NCI-H1694 (cell line): ENCODE results near the gene CKAP2L.
A peak's percentile ranks its signal among the peaks of the same experiment; 100 is the strongest.
"Not testable (repeated sequence)": the region's sequence is repeated elsewhere in the genome, so short reads cannot be mapped to it uniquely, and the experiment has no call there.

ENCODE experiments used
- DNase-seq: peaks from one replicate; lab custom pipeline; 2025; lab: John Stamatoyannopoulos, UW

Gene CKAP2L

GRCh38 chr2:112709703-112710102, 54.7 kb downstream of the CKAP2L start:
- DNase-seq: no peak

GRCh38 chr2:112708968-112709367, 55.4 kb downstream of the CKAP2L start:
- DNase-seq: no peak

- DNase-seq: not testable (repeated sequence)
Measured at GRCh38 chr2:112706947-112707346, 57.5 kb downstream of the CKAP2L start.

GRCh38 chr2:112706170-112706664, 58.2 kb downstream of the CKAP2L start:
- no peak for DNase-seq

DNA sequence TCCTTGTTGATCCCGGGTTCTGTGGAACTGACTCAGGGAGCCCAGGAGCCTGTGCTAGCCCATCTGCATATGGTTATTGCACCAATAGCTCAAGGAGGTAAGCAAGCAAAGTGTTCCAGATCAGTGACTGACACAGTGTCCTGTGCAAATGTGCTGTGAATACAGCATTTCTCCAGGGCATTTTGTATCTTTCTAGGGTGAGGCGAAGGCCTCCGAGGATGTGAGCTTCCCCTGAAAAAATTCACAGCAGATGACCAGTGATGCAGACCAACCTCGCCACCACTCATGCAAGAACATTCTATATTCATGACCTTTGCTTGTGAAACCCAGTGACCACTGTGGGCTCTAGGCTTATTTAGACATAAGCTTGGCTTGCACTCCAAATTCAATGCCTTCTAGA, 58.8 kb downstream of the CKAP2L start:
- no peak for DNase-seq

GRCh38 chr2:112703684-112704083, 60.7 kb downstream of the CKAP2L start:
- DNase-seq: no peak

GRCh38 chr2:112701052-112701451, 63.4 kb downstream of the CKAP2L start:
- no peak for DNase-seq

GRCh38 chr2:112699984-112700667, 64.3 kb downstream of the CKAP2L start:
- no peak for DNase-seq

GRCh38 chr2:112698834-112699515, 65.4 kb downstream of the CKAP2L start:
- DNase-seq: no peak

GRCh38 chr2:112694182-112694581, 70.2 kb downstream of the CKAP2L start:
- DNase-seq: no peak

- no peak for DNase-seq
Measured at GRCh38 chr2:112693596-112693995, 70.8 kb downstream of the CKAP2L start.

GRCh38 chr2:112692918-112693317, 71.5 kb downstream of the CKAP2L start:
- DNase-seq: no peak

DNA sequence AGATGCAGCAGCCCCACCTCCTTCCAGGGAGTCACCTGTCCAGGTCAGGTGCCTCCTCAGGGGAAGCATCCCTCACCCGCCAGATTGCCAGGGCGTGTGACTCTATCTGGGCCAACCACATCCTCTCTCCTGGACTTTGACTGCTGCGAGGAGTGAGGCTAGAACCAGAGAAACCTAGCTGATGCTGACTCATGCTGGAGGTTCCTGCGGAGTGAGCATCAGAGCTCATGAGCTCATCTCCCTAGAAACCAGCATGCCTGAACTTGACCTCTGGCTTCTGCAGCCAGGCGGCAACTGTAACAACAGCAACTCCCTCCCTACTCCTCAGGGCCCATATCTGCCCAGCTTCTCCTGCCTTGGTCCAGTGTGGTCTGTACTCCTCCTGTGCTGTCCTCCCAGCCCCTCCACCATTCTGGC, 71.9 kb downstream of the CKAP2L start:
- DNase-seq: peak; percentile 82

- no peak for DNase-seq
Measured at GRCh38 chr2:112691881-112692281, 72.5 kb downstream of the CKAP2L start.

GRCh38 chr2:112690853-112691401, 73.5 kb downstream of the CKAP2L start:
- peak; percentile 51 for DNase-seq

GRCh38 chr2:112688086-112688880, 76.1 kb downstream of the CKAP2L start:
- no peak for DNase-seq

GRCh38 chr2:112687522-112687921, 76.9 kb downstream of the CKAP2L start:
- no peak for DNase-seq
